ENCODE results near the gene SHMT2. TPM values are rescaled to one million over a fixed set of nuclear protein-coding genes. Genes with fewer than 3 reads are reported as not detected.
"Not testable (repeated sequence)": the region's sequence is repeated elsewhere in the genome, so short reads cannot be mapped to it uniquely, and the experiment has no call there.

SHMT2 gene
- total RNA-seq, 1 donor from 2014 or later, result 26.8 TPM

DNA sequence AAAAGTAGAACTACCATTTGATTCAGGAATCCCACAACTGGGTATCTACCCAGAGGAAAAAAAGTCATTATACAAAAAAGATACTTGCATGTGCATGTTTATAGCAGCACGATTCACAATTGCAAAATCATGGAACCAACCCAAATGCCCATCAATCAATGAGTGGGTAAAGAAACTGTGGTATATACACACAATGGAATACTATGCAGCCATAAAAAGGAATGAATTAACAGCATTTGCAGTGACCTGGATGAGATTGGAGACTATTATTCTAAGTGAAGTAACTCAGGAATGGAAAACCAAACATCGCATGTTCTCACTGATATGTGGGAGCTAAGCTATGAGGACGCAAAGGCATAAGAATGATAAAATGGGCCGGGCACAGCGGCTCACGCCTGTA, 46.7 kb downstream of the SHMT2 start:
- intact Hi-C loops (cut with DNase I); ATAC-seq (ENCODE audit: poor library complexity); DNase-seq: not testable (repeated sequence)

DNA sequence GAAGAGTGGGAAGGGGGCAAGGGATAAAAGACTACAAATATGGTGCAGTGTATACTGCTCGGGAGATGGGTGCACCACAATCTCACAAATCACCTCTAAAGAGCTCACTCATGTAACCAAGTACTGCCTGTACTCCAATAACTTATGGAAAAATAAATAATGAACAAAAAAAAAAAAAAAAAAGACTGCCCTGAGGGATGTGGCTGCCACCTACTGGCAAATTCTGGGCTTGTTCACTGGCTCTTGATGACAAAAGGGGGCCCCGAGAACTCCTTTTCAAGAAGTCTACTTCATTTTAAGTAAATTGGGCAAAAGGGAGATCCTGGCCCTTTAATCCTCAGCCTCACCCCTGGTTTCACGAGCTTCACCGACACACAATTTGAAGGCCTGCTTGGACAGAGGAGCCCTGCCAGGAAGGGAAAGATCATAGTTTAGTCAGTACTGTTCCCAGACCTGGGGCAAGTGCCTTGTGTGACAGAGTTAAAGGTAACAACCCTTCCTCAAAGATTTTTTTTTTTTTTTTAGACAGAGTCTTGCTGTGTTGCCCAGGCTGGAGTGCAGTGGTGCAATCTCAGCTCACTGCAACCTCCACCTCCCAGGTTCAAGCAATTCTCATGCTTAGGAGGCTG, 47.5 kb downstream of the SHMT2 start:
- DNase-seq (no peak), ATAC-seq (ENCODE audit: poor library complexity) (no peak)
- intact Hi-C loops (cut with DNase I), result no loop called here

DNA sequence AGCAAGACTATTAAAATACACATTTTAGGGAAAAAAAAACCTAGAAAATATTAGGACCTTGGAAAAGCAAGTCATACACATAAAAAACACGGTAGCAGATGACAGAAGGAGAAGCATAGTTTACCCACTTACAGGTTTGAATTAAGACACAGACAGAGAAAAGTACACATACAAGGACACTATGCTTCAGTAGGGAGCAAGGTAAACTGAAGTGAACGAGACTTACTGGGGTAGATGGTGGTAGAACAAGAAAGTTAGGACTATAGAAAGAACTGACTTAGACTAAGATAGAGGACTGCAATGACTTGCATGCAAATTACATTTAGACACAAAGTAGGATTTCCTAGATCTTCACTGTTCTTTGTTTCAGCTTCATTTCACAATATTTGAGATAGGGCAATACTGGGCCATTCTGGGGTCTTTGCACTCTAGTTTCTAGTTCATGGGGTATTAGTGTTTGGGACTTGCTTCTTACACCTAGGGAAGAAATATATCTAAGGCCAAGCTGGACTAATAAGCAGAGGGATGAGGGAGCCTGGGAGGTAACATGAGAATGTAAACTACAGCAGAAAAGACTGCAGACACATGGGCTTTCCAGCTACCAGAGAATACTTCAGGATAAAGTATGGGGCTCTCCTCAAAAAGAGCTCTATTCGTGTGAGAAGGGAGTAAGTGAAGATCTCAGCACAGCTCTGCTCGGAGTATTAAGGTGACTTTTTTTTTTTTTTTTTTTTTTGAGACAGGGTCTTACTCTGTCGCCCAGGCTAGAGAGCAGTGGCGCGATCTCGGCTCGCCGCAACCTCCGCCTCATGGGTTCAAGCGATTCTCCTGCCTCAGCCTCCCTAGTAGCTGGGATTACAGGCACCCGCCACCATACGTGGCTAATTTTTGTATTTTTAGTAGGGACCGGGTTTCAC, 49.2 kb downstream of the SHMT2 start:
- ATAC-seq (ENCODE audit: poor library complexity) (no peak), DNase-seq (no peak)
- intact Hi-C loops (cut with DNase I), result no loop called here

DNA sequence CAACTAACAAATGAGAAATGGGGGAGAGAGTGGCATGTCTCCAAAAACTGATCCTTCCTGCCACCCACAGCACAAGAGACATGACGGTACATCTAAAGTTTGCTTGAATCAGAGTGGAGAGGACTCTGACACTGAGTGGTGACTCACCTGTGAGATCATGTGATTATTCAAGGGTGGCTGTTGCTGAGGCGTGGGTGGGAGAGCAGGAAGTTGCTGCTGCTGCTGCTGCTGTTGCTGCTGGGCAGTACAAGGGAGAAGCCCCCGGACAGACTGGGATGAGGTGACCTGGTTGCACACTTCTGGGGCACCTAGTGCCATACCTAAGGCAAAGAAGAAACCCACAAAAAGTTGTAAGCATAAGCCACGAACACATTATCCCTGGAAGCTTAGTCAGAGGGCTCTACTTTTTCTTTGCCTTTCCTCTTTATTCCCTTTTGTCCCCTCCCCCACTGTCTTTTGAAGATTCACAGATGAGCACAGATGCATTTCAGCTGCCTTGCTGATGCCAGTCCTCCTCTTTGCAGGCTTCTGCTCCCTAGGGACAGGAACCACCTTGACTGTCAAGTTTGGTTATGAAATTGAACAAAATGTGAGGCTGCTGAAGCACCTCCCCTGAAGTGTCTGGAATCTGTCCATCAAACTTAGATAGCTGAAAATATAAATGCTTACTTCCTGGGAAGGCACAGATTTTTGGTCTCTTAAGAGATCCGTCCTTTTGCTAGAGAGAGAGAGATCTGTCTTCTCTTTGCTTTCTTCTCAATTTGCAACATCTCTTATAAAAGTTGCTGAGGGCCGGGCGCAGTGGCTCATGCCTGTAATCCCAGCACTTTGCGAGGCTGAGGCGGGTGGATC, 50.9 kb downstream of the SHMT2 start:
- intact Hi-C loops (cut with DNase I), result no loop called here
- ATAC-seq (ENCODE audit: poor library complexity), result peak; percentile 49
- no peak for DNase-seq

DNA sequence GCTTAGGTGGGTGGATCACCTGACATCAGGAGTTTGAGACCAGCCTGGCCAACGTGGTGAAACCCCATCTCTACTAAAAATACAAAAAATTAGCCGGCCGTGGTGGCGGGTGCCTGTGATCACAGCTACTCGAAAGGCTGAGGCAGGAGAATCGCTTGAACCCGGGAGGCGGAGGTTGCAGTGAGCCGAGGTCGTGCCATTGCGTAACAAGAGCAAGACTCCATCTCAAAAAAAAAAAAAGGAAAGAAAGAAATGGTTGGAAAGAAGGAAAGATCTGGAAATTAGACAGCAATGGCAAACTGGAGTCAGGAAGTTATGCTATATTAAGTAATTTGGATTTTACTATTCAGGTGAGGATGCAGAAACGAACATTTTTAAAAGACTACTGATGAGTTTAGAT, 52.6 kb downstream of the SHMT2 start:
- ATAC-seq (ENCODE audit: poor library complexity); DNase-seq; intact Hi-C loops (cut with DNase I): not testable (repeated sequence)

Small RNA genes within 50 kb of the gene (microRNA-seq; reads per million reads assigned to microRNA genes)
- not detected for gene MIR1228

Other genes starting within 250 kb of the SHMT2 start
- 3.0 TPM for gene ZBTB39, start 223.2 kb upstream of the SHMT2 start, total RNA-seq
- gene TAC3, start 213.2 kb upstream of the SHMT2 start, total RNA-seq, result not detected
- gene MYO1A, start 179.6 kb upstream of the SHMT2 start, total RNA-seq, result 0.08 TPM
- 3.0 TPM for gene NEMP1, start 150.9 kb upstream of the SHMT2 start, total RNA-seq
- gene NAB2, start 140.6 kb upstream of the SHMT2 start, total RNA-seq, result 10.3 TPM
- 49.5 TPM for gene STAT6, start 118.3 kb upstream of the SHMT2 start, total RNA-seq
- 121 TPM for gene LRP1, start 101.2 kb upstream of the SHMT2 start, total RNA-seq
- gene LRP1-AS, start 82.1 kb upstream of the SHMT2 start, total RNA-seq, result not detected
- gene NXPH4, start 12.9 kb upstream of the SHMT2 start, total RNA-seq, result 0.70 TPM
- gene STAC3, start 21.5 kb downstream of the SHMT2 start, total RNA-seq, result 1.2 TPM
- gene R3HDM2, start 201.3 kb downstream of the SHMT2 start, total RNA-seq, result 48.9 TPM
- not detected for gene INHBC, start 205.1 kb downstream of the SHMT2 start, total RNA-seq
- gene INHBE, start 225.6 kb downstream of the SHMT2 start, total RNA-seq, result not detected
- 0.56 TPM for gene GLI1, start 230.1 kb downstream of the SHMT2 start, total RNA-seq